NCI-H345 treated with DMSO at 0.1 percent for 48 hours (cell line): Measurements from ENCODE around the gene DNM2.
"Not testable (repeated sequence)": the region's sequence is repeated elsewhere in the genome, so short reads cannot be mapped to it uniquely, and the experiment has no call there.

Experiments
- DNase-seq: peaks from one replicate; lab custom pipeline; 2025; ENCODE audit not compliant: unreplicated experiment; lab: John Stamatoyannopoulos, UW

The DNM2 gene

DNA sequence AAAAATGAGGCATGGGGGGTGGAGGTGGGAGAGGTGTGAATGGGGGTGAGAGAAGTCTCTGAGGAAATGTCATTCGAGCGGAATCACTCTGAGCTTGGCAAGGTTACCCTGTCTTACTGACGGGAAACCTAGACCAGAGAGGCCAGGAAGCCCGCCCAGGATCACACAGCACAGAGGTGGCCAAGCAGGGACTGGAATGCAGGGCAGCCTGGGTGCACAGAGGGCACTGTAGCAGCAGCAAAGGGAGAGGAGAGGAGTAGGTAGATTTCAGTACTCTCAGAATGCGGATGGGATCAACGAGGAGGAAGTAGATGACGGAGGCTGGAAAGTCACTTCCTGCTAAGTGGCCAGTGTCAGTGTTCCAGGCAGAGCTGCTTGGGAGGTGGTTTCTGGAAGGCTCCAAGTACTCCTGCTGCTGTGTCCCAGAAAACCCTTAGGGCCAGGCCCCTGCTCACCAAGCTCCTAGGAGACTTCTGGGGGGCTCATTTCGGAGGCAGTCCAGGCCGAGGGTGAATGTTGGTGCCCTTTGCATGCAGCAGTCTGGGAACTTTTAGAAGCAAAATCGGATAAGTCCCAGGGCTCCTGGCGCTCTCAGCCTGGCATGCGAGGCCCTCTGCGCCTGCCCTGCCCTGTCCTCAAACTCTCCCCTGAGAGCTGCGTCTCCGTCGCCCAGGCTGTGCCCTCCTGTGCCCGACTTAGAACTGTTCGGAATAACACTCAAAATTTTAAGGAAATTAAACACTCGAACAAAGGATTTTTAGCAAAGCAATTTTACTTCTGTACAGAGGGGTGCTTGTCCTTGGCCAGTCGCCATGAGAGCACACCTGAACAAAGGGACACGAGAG lies 33.5 kb downstream of the DNM2 start:
- no peak for DNase-seq

DNA sequence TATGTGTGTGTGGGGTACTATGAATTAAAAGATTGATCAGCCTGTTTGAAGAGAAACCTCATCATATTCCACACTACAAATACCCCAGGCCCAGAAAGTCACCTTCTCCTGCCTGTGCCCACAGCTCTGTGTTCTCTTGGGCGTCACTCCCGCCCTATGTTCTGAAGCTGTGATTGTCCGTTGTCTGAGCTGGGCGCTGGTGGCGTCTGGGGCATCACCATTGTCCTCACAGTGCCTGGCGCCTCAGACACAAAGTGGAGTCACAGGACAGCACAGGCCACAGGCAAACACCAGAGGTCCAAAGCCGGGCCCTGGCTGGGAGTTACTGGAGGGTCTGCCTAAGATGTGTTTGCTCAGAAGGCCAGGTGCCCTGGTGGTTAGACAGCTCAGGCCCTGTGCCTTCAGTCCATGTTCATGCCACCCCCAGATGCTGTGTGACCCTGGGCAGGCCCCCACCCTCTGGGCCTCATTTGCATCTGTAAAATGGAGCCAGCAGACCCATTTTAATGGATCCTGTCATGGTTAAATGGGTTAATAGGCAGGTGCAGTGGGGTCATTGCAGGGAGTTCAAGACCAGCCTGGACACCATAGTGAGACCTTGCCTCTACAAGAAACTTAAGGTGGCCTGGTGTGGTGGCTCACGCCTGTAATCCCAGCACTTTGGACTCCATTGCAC lies 34.5 kb downstream of the DNM2 start:
- no peak for DNase-seq

GRCh38 chr19:10752913-10753704 lies 35.2 kb downstream of the DNM2 start:
- DNase-seq = no peak

DNA sequence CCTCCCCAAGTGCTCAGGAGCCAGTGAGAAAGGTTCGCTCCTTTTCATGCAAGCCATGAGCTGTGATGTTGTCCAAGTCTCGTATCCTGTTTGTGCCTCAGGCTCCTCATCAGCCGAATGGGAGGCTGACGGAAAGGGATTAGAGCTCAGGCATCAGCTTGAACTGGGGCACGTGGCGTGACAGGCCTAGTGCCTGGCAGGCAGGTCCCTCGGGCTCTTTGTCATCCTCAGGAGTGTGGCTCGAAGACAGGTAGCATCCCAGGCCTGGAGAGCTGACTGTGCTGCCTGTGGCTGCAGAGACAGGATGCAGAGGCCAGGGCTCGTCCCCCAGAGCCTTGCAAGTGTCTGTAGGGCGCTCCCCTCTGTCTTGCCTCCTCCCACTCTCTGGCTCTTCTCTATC lies 38.5 kb downstream of the DNM2 start:
- no peak for DNase-seq

- DNase-seq = no peak
Observed at GRCh38 chr19:10756791-10757190, 38.9 kb downstream of the DNM2 start.

- not testable (repeated sequence) for DNase-seq
Observed at GRCh38 chr19:10758050-10758449, 40.2 kb downstream of the DNM2 start.

DNA sequence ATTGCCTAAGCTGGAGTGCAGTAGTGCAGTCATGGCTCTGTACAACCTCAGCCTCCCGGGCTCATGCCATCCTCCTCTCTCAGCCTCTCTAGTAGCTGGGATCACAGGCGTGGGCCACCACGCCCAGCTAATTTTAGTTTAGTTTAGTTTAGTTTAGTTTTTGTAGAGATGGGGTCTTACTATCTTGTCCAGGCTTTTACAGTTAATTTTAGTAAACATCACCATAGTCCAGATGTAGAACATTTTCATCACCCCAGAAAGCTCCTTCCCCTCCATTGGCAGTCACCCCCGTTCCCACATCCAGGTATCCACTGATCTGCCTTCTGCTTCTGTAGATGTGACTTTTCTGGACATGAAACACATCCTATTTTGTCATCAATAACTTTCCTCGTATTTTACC lies 41.1 kb downstream of the DNM2 start:
- DNase-seq = no peak

DNA sequence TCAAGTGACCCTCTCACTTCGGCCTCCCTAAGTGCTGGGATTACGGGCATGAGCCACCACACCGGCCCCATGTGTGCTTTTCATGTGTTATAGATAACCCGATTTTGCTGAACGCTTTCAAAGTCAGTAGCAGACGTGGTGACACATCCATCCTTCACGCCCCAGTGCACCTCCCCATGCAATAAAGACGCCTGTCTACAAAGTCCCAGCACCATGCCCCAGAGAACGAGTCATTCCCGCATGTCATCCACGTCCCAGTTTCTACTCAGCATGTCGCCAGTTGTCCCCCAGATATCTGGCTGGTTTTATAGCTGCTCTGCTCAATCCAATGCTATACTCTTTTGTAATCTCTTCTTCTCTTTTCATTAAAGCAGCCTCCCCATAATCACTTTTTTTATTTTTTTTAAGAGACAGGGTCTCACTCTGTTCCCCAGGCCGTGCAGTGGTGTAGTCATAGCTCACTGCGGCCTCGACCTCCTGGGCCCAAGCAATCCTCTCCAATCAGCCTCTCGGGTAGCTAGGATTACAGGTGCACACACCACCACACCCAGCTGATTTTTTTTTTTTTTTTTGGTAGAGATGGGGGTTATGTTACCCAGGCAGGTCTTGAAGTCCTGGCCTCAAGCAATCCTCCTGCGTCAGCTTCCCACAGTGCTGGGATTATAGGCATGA lies 42.5 kb downstream of the DNM2 start:
- no peak for DNase-seq

DNA sequence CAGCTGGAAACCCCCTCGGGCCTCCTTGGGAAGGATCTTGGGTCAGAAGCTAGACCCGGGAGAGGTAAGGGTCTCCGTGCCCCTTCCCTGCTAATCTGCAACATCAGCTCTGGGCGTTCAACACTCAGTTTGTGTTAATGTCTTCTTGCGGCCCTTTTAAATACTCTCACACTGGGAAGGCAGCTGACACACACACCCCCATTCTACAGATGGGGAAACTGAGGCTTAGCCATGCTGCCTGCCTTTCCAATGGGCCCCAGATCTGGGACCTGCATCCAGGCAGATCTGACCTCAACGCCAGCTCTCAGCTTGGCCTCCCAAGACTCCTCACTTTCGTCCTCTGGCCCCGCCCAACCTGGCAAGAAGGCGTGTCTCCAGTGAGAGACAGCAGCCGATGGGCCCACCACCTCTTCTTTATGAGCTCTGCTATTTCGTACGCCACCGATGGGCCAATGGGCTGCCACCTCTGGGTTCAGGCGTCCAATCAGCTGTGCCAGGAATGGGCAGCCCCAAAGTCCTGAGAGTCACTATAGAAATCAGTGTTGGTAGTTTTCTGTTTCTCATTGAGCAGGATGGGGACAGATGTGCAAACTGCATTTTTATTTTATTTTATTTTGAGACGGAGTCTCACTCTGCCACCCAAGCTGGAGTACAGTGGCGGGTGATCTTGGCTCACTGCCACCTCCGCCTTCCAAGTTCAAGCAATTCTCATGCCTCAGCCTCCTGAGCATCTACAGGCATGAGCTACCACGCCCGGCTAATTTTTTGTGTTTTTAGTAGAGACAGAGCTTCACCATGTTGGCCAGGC lies 43.8 kb downstream of the DNM2 start:
- DNase-seq = no peak

DNA sequence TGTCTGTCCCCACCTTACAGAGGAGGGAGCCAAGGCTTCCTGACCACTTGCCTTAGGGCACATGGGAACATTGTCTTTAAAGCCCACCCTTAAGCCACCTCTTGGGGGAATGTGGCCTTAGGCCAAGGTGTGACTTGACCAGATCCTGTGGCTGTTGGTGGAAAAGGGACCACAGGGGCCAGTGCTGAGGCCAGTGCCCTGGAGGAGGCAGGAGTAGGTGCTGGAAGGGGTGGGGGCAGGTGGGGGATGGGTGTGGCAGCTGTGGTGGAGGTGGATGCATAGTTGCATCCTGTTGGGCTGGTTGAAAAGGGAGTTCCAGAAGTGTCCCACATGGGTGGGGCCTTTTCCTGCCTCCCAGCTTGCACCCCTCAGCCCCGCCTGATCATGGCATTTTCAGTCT lies 44.8 kb downstream of the DNM2 start:
- no peak for DNase-seq

DNA sequence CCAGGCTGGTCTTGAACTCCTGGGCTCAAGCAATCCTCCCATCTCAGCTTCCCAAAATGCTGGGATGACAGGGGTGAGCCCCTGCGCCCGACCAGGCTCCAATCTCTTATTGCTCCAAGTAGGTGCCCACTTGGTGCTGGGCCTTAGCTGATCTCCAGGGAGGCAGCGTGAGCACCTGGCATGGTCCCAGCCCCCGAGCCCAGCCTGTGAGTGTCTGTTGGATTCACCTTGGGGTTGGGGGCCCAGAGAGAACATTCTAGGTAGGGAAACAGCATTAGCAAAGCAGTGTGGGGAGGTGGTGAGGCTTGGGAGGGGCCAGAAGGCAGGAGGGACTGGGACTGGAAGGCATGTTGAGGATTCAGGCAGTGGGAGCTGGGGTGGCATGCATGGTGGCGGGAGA lies 45.5 kb downstream of the DNM2 start:
- DNase-seq = no peak

GRCh38 chr19:10763828-10764339 lies 46.0 kb downstream of the DNM2 start:
- DNase-seq = no peak

DNA sequence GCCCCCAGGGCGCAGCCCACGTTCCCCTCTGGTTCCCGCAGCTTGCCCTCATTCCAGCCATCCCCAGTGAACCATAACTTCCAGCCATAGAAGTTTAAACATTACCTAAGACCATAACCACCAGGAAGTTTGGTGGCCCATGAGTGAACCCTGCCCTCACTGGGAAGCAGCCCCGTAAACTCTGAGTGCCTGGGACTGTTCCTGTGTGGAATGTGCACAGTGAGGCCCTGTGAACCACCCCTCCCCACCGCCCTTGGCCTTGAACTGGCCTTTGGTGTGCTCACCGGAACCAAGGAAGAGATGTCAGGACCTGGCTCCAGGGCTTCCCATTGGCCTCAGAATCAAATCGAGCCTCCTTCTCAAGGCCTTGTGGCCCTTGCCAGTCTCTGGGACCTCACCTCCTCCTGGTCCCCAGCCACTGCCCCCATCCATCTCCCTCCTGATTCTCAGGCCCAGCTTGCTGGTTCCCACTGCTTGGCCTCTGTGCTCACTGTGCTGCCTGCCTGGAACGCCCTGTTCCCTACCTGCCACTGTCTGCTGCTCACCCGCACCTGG lies 46.5 kb downstream of the DNM2 start:
- DNase-seq = no peak

- DNase-seq = no peak
Observed at GRCh38 chr19:10766049-10766623, 48.3 kb downstream of the DNM2 start.

GRCh38 chr19:10766671-10767201 lies 48.9 kb downstream of the DNM2 start:
- peak; percentile 18 for DNase-seq

DNA sequence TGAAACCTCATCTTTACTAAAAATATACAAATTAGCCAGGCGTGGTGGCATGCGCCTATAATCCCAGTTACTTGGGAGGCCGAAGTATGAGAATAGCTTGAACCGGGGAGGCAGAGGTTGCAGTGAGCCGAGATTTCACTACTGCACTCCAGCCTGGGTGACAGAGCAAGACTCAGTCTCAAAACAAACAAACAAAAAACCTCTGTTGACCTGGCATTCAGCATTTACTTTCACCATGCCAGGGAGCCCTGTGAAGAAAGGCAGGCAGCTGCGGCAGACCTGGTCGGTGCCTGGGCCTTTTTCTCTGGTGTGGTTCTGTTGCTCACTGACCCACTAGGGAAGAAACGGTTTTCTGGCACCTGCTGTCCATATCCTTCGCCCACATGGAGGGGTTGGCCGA lies 49.8 kb downstream of the DNM2 start:
- DNase-seq = no peak

DNA sequence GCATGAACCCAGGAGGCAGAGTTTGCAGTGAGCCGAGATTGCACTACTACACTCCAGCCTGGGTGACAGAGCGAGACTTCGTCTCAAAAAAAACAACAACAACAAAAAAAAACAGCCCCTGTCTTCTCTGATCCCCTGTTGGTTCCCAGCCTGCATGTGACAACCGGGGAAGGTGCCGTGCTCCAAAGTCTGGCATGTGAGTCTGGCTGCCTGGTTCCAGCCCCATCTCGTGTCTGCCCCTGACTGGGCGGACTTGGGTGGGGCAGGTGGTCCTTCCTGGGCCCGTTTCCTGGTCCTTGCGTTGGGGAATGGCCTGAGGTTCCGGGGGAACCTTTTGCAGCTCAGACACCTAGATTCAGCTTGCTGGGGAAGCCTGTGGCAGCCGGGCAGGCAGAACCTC lies 50.5 kb downstream of the DNM2 start:
- DNase-seq = no peak

DNA sequence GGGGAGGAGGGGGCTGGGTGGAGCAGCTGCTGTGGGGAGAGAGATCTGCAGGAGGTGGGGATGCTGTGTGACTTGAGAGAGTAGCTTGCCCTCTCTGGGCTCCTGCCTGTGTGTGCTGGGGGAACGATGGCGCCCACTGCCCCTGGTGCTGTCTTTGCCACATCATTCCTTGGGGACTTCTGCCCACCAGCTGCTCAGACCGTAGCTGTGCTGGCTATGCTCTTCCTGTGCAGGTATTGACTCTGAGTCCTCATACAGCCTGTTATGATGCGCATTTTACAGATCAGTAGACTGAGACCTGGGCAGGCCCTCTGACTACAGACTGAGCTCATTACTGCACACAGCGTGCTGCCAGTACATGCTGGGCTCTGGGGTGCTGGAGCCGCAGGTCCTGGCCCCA lies 51.1 kb downstream of the DNM2 start:
- no peak for DNase-seq
